ENCODE measurements around the gene WNT9A.
"Not testable (repeated sequence)": the region's sequence is repeated elsewhere in the genome, so short reads cannot be mapped to it uniquely, and the experiment has no call there.

Gene WNT9A

DNA sequence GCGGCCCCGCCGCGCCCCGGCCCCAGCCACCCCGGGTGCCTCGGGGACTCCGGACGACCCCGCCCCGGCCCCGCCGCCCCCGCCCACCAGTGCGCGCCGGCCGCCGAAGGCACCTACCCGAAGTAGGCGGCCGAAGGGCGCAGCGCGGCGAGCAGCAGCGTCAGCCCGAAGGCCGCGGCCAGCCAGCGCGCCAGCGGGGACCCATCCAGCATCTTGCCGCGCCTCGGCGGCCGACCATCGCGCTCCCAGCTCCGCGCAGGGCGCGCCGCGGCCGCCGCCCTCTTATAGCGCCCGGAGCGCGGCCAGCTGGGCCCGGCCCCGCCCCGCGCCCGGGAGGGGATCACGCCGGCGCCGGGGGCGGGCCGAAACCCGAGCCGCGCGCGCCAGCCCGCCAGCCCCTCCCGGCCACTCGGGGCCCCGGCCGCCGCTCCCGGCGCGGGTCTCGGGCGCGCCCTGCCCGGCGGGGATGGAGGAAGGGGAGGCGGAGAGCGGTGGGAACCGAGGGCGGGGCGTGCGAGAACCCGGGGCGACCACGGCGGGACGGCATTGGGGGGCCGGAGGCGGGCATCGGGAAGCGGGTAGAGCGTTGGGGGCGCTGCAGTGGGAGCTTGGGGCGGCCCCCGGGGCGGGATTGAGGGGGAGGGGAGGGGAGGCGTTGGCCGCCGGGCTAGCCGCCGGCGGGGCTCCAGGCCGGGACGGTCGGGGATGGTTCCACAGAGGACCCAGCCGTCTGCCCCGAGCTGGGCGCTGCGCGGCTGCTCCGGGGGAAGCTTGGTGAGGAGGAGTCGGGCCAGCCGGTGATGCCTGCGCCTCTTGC is at the start of gene WNT9A:
TSS of gene WNT9A (minus strand) at position 257 of the 817 bp plus-strand sequence. CDS start at position 212, 45 bp downstream.
- peak; percentile 79 for DNase-seq (ENCODE audit: insufficient read length, low spot score)

GRCh38 chr1:227996187-227996950 is 48.6 kb upstream of the WNT9A start:
- FAIRE-seq = no peak
- DNase-seq (ENCODE audit: insufficient read length, low spot score) = no peak

More for the DNA sequence above, at the start of gene WNT9A:
- FAIRE-seq = no peak

GRCh38 chr1:227994632-227995300 is 47.0 kb upstream of the WNT9A start:
- DNase-seq (ENCODE audit: insufficient read length, low spot score) (no peak), FAIRE-seq (no peak)

- FAIRE-seq (no peak), DNase-seq (ENCODE audit: insufficient read length, low spot score) (no peak)
Observed at GRCh38 chr1:227987181-227987580, 39.4 kb upstream of the WNT9A start.

DNA sequence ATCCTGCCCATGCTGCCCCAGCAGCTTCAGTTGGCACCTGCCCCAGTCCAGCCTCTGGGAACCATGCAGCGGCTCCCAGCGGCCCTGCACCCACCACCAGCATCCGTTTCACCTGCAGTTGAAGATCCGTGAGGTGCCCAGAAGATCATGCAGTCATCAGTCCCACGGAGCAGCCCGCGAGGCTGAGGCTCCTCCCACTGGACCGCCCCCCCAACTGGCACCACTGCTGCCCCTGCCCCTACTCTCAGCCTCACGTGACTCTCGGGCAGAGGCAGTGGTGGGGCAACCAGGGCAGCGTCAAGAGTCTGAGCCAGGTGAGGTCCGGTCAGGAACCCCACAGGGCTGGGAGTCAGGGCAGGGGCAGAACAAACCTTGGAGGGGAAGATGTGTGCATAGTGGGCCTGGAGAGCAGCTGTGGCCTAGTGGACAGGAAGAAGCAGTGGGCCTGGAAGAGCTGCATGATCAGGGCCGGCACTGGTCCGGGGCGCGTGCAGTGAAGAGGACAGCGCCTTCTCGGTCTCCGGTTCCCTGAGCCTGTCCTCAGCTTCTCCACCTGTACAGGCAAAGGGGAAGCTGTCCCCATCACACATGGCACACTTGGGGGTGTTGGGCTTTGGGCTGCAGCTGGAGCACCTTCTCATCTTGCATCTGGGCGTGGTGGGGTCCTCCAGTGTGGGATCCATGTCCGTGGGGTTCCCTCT is 28.0 kb upstream of the WNT9A start:
- DNase-seq (ENCODE audit: insufficient read length, low spot score); FAIRE-seq: not testable (repeated sequence)

- not testable (repeated sequence) for FAIRE-seq; DNase-seq (ENCODE audit: insufficient read length, low spot score)
Observed at GRCh38 chr1:227973724-227974288, 26.1 kb upstream of the WNT9A start.

DNA sequence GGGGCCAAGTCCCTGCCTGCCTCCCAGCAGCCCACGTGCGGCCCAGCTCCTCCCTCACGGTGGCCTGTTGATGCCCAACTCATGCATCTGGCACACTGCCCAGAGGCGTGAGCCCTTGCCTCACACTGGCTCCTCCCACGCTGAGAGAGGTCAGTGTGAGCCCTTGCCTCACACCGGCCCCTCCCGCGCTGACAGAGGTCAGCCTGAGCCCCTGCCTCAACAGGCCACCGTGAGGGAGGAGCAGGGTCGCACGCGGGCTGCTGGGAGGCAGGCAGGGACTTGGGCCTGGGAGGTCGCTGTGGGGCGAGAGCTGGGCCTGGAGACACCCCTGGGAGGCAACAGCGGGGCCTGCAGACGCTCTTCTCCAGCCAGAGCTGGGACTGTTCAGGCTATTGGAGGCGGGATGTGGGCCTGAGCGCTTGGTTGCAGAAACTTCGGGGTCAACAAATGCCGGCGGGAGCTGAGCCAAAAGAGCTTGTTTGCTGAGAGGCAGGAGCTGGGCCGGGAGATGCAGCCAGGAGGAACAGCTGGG is 25.2 kb upstream of the WNT9A start:
- not testable (repeated sequence) for FAIRE-seq; DNase-seq (ENCODE audit: insufficient read length, low spot score)

GRCh38 chr1:227972283-227972679 is 24.5 kb upstream of the WNT9A start:
- FAIRE-seq; DNase-seq (ENCODE audit: insufficient read length, low spot score): not testable (repeated sequence)

GRCh38 chr1:227971643-227972282 is 24.0 kb upstream of the WNT9A start:
- DNase-seq (ENCODE audit: insufficient read length, low spot score); FAIRE-seq: not testable (repeated sequence)

GRCh38 chr1:227971216-227971615 is 23.5 kb upstream of the WNT9A start:
- not testable (repeated sequence) for FAIRE-seq; DNase-seq (ENCODE audit: insufficient read length, low spot score)

GRCh38 chr1:227970076-227970995 is 22.6 kb upstream of the WNT9A start:
- not testable (repeated sequence) for FAIRE-seq; DNase-seq (ENCODE audit: insufficient read length, low spot score)

- not testable (repeated sequence) for FAIRE-seq
Observed at GRCh38 chr1:227967815-227968214, 20.1 kb upstream of the WNT9A start.

DNA sequence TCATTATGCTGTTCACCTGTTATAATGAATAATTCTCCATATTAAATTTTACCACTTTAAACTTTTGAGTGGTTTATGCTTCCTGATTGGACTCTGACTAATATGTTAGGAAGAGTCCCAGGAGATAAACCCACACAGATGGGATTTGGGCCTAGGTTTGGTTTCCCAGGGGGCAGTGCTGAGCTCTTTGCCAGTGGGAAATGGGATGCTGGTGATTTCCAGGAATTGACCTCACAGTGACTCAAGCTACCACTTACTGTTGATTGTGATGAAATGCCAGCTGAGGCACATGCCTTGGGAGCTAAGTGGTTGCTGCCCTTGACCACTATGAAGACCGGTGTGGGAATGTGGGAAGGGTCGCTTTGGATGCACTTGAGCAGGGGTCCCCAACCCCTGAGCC is 19.0 kb upstream of the WNT9A start:
- DNase-seq (ENCODE audit: insufficient read length, low spot score); FAIRE-seq: not testable (repeated sequence)

More at GRCh38 chr1:227967815-227968214, 20.1 kb upstream of the WNT9A start:
- not testable (repeated sequence) for DNase-seq (ENCODE audit: insufficient read length, low spot score)

- DNase-seq (ENCODE audit: insufficient read length, low spot score) = no peak
- FAIRE-seq = no peak
Observed at GRCh38 chr1:227961651-227962466, 14.1 kb upstream of the WNT9A start.

GRCh38 chr1:227959325-227959860 is 11.7 kb upstream of the WNT9A start:
- no peak for DNase-seq (ENCODE audit: insufficient read length, low spot score)
- no peak for FAIRE-seq

DNA sequence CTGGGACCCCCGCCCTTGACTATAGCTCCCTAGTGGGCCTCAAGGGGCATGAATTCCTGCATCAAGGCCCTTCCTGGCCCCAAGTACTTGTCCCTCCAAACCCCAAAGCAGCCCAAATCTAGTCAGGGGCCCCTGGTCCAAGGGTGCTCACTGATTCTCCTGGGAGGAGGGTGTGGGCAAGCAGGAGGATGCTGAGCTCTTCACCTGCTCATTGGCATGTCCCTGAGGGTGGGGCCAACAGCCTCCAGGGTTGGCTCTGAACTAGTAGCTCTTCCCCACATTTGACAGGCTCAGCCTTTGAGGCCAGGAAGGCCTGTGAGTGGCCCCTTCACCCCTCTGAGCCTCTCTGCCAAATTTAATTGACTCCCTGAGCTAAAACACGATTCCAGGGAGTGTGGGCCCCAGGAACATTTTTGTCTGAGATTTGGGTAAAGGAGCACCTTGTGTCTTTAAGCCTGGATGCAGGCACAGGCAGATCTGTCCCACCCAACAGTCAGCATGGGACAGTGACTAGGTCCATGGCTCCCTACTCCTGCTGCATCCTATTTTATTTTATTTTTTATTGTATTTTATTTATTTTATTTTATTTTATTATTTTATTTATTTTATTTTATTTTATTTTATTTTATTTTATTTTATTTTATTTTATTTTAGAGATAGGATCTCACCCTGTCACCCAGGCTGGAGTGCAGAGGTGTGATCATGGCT is 11.0 kb upstream of the WNT9A start:
- DNase-seq (ENCODE audit: insufficient read length, low spot score) (no peak), FAIRE-seq (no peak)

Data from HTR-8/SVneo (cell line).